ENCODE measurements around the gene THSD7A. TPM values are rescaled to one million over a fixed set of nuclear protein-coding genes. Genes with fewer than 3 reads are reported as not detected.

The THSD7A gene
- total and polyA plus RNA-seq, 4 donors: 0.15 to 2.7 (median 1.9) TPM

DNA sequence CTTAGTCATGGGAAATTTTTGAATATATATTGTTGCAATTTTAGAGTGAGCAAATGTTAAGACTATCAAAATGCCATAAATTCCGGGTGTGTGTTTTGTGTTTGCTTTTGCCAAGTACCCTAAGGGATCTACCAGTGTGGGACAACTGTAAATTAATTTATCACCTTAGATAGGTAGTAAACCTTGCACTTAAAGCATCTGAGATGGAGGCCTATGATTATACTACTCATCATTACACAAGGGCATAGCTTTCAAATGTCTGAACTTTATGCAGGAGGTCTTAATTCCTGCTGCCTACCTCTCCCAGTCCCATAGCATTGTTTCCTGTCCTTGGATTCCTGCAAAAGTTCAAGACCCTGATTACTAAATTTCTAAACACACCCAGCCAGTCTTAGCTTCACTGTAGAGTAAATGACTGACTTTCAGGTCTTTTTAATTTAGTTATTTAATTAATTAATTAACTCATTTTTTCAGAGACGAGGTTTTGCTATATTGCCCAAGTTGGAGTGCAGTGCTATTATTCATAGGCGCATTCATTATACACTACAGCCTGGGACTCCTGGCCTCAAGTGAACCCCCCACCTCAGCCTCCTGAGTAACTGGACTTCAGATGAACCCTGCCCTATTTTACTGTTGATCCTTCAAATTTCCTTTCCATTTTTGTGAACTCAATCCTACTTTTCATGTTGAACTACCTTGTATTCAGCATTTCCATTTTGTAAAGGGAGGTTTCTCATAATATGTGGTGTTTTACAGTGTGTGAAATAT, 47.0 kb downstream of the THSD7A start:
- H3K4me1 ChIP-seq (ENCODE audit: control insufficient read depth in 4 of 4, insufficient read depth in 4 of 4, low read length in 3 of 4): no peaks in the 10 kb centered on the region
- WGBS: 93% methylated on average over 3 of the region's 3 CpGs
- no peaks in the 10 kb centered on the region for H3K27me3 ChIP-seq (ENCODE audit: control insufficient read depth in 4 of 4, insufficient read depth in 4 of 4, low read length in 3 of 4)
- TF ChIP-seq SP1 (IDR thresholded peaks at IDR 0.05): no peak
- TF ChIP-seq YY1 (IDR thresholded peaks at IDR 0.05): no peak
- H3K27ac ChIP-seq (ENCODE audit: low read depth in 1 of 2, low read length in 2 of 2): no peak overlapping the region
- H3K36me3 ChIP-seq (ENCODE audit: control insufficient read depth in 4 of 4, insufficient read depth in 3 of 4, low read depth in 1 of 4, low read length in 3 of 4): no peaks in the 10 kb centered on the region
- H3K9me3 ChIP-seq (ENCODE audit: control insufficient read depth in 4 of 4, low read length in 3 of 4): no peaks in the 10 kb centered on the region
- no peak overlapping the region for H3K9ac ChIP-seq (ENCODE audit: low read depth in 1 of 2, low read length in 2 of 2)
- no peak for DNase-seq (ENCODE audit: low spot score)
- H3K4me3 ChIP-seq (ENCODE audit: low read depth in 1 of 3, low read length in 3 of 3): no peak overlapping the region

DNA sequence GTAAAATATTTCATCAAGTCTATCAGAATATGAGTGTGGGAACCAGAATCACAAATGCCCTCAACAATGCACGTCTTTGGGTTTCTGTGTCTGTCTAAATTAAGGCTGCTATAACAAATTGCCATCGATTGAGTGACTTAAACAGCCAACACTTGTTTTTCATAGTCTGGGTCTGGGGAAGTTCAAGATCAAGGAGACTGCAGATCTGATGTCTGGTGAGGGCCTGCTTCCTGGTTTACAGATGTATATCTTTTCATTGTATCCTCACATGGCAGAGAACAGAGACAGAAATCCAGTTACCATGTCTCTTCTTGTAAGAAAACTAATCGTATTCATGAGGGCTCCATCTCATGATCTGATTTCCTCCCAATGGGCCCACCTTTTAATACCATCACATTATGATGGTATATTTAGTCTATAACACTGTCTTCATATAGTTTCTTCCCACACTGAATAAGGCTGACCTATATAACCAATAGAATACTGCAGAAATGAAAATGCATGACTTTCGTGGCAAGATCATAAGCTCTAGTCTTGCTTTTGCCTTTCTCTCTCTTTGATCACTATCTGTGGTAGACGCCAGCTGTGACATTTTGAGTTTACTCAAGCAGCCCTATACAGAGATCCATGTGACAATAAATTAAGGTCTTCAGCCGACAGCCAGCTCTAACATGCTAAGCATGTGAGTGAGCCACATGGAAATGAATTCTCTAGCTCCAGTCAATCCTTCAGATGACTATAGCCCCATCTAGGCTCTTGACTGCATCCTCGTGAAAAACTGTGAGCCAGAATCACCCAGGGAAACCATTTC, 51.9 kb downstream of the THSD7A start:
- Histone ChIP-seq H3K9me3 (ENCODE audit: control insufficient read depth in 4 of 4, low read length in 3 of 4) (no peaks in the 10 kb centered on the region), H3K4me1 (ENCODE audit: control insufficient read depth in 4 of 4, insufficient read depth in 4 of 4, low read length in 3 of 4) (no peaks in the 10 kb centered on the region), H3K27me3 (ENCODE audit: control insufficient read depth in 4 of 4, insufficient read depth in 4 of 4, low read length in 3 of 4) (no peaks in the 10 kb centered on the region), H3K4me3 (ENCODE audit: low read depth in 1 of 3, low read length in 3 of 3) (no peak overlapping the region), H3K27ac (ENCODE audit: low read depth in 1 of 2, low read length in 2 of 2) (no peak overlapping the region), H3K36me3 (ENCODE audit: control insufficient read depth in 4 of 4, insufficient read depth in 3 of 4, low read depth in 1 of 4, low read length in 3 of 4) (no peaks in the 10 kb centered on the region), H3K9ac (ENCODE audit: low read depth in 1 of 2, low read length in 2 of 2) (no peak overlapping the region)
- DNase-seq (ENCODE audit: low spot score): no peak
- 78% methylated on average over 7 of the region's 7 CpGs for WGBS
- TF ChIP-seq NR2F2 (IDR thresholded peaks at IDR 0.05) (no peak), HNF4G (IDR thresholded peaks at IDR 0.05) (no peak), EGR1 (IDR thresholded peaks at IDR 0.05; ENCODE audit: low read depth in 2 of 2) (no peak), SP1 (IDR thresholded peaks at IDR 0.05) (no peak), HNF4A (conservative IDR thresholded peaks at IDR 0.05) (no peak), RAD21 (IDR thresholded peaks at IDR 0.05) (no peak), FOXA2 (IDR thresholded peaks at IDR 0.05) (no peak), JUND (IDR thresholded peaks at IDR 0.05) (no peak), YY1 (IDR thresholded peaks at IDR 0.05) (no peak)

- Histone ChIP-seq H3K9ac (ENCODE audit: low read depth in 1 of 2, low read length in 2 of 2) (no peak overlapping the region), H3K36me3 (ENCODE audit: control insufficient read depth in 4 of 4, insufficient read depth in 3 of 4, low read depth in 1 of 4, low read length in 3 of 4) (no peaks in the 10 kb centered on the region), H3K4me1 (ENCODE audit: control insufficient read depth in 4 of 4, insufficient read depth in 4 of 4, low read length in 3 of 4) (no peaks in the 10 kb centered on the region), H3K27me3 (ENCODE audit: control insufficient read depth in 4 of 4, insufficient read depth in 4 of 4, low read length in 3 of 4) (no peaks in the 10 kb centered on the region), H3K9me3 (ENCODE audit: control insufficient read depth in 4 of 4, low read length in 3 of 4) (no peaks in the 10 kb centered on the region), H3K27ac (ENCODE audit: low read depth in 1 of 2, low read length in 2 of 2) (no peak overlapping the region), H3K4me3 (ENCODE audit: low read depth in 1 of 3, low read length in 3 of 3) (no peak overlapping the region)
- no peak for DNase-seq (ENCODE audit: low spot score)
- TF ChIP-seq GABPA (IDR thresholded peaks at IDR 0.05 in 1 of 2, conservative IDR thresholded peaks at IDR 0.05 in 1 of 2) (no peak), FOXA2 (IDR thresholded peaks at IDR 0.05) (no peak), RAD21 (IDR thresholded peaks at IDR 0.05) (no peak), RXRA (IDR thresholded peaks at IDR 0.05) (no peak), FOXA1 (IDR thresholded peaks at IDR 0.05) (no peak), HNF4A (conservative IDR thresholded peaks at IDR 0.05) (no peak), JUND (IDR thresholded peaks at IDR 0.05) (no peak), NR2F2 (IDR thresholded peaks at IDR 0.05) (no peak), SP1 (IDR thresholded peaks at IDR 0.05) (no peak)
- TF ChIP-seq, protein P1, sequence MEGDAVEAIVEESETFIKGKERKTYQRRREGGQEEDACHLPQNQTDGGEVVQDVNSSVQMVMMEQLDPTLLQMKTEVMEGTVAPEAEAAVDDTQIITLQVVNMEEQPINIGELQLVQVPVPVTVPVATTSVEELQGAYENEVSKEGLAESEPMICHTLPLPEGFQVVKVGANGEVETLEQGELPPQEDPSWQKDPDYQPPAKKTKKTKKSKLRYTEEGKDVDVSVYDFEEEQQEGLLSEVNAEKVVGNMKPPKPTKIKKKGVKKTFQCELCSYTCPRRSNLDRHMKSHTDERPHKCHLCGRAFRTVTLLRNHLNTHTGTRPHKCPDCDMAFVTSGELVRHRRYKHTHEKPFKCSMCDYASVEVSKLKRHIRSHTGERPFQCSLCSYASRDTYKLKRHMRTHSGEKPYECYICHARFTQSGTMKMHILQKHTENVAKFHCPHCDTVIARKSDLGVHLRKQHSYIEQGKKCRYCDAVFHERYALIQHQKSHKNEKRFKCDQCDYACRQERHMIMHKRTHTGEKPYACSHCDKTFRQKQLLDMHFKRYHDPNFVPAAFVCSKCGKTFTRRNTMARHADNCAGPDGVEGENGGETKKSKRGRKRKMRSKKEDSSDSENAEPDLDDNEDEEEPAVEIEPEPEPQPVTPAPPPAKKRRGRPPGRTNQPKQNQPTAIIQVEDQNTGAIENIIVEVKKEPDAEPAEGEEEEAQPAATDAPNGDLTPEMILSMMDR (IDR thresholded peaks at IDR 0.05; ENCODE audit: low read depth, low read length, missing input control): no peak
- TF ChIP-seq, protein P2, sequence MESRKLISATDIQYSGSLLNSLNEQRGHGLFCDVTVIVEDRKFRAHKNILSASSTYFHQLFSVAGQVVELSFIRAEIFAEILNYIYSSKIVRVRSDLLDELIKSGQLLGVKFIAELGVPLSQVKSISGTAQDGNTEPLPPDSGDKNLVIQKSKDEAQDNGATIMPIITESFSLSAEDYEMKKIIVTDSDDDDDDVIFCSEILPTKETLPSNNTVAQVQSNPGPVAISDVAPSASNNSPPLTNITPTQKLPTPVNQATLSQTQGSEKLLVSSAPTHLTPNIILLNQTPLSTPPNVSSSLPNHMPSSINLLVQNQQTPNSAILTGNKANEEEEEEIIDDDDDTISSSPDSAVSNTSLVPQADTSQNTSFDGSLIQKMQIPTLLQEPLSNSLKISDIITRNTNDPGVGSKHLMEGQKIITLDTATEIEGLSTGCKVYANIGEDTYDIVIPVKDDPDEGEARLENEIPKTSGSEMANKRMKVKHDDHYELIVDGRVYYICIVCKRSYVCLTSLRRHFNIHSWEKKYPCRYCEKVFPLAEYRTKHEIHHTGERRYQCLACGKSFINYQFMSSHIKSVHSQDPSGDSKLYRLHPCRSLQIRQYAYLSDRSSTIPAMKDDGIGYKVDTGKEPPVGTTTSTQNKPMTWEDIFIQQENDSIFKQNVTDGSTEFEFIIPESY (IDR thresholded peaks at IDR 0.05): no peak
- TF ChIP-seq, protein P3, sequence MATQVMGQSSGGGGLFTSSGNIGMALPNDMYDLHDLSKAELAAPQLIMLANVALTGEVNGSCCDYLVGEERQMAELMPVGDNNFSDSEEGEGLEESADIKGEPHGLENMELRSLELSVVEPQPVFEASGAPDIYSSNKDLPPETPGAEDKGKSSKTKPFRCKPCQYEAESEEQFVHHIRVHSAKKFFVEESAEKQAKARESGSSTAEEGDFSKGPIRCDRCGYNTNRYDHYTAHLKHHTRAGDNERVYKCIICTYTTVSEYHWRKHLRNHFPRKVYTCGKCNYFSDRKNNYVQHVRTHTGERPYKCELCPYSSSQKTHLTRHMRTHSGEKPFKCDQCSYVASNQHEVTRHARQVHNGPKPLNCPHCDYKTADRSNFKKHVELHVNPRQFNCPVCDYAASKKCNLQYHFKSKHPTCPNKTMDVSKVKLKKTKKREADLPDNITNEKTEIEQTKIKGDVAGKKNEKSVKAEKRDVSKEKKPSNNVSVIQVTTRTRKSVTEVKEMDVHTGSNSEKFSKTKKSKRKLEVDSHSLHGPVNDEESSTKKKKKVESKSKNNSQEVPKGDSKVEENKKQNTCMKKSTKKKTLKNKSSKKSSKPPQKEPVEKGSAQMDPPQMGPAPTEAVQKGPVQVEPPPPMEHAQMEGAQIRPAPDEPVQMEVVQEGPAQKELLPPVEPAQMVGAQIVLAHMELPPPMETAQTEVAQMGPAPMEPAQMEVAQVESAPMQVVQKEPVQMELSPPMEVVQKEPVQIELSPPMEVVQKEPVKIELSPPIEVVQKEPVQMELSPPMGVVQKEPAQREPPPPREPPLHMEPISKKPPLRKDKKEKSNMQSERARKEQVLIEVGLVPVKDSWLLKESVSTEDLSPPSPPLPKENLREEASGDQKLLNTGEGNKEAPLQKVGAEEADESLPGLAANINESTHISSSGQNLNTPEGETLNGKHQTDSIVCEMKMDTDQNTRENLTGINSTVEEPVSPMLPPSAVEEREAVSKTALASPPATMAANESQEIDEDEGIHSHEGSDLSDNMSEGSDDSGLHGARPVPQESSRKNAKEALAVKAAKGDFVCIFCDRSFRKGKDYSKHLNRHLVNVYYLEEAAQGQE (IDR thresholded peaks at IDR 0.05): no peak
- 84% methylated on average over 2 of the region's 2 CpGs for WGBS
These were observed 56.0 kb downstream of the THSD7A start for GRCh38 chr7:11776039-11776438.

Data from liver (tissue), 9 donors.